NCI-H82 (cell line): ENCODE measurements around the gene TSC22D3.
"Not testable (repeated sequence)": the region's sequence is repeated elsewhere in the genome, so short reads cannot be mapped to it uniquely, and the experiment has no call there.

Source experiments
- DNase-seq: peaks from one replicate; lab custom pipeline; 2025; lab: John Stamatoyannopoulos, UW

TSC22D3 gene

GRCh38 chrX:107775734-107776511 is at the start of gene TSC22D3:
TSS of gene TSC22D3 (minus strand) at chrX:107775787. CDS start at chrX:107775419, 368 bp downstream.
- DNase-seq, result peak; percentile 78

- DNase-seq, result no peak
Measured at GRCh38 chrX:107823456-107823855, 47.9 kb upstream of the TSC22D3 start.

GRCh38 chrX:107823042-107823441 is 47.5 kb upstream of the TSC22D3 start:
- DNase-seq, result no peak

GRCh38 chrX:107818900-107819521 is 43.4 kb upstream of the TSC22D3 start:
- DNase-seq, result no peak

GRCh38 chrX:107810053-107810452 is 34.5 kb upstream of the TSC22D3 start:
- not testable (repeated sequence) for DNase-seq

GRCh38 chrX:107805179-107805578 is 29.6 kb upstream of the TSC22D3 start:
- DNase-seq, result no peak

- no peak for DNase-seq
Measured at GRCh38 chrX:107804427-107804826, 28.8 kb upstream of the TSC22D3 start.

GRCh38 chrX:107787827-107788226 is 12.2 kb upstream of the TSC22D3 start:
- no peak for DNase-seq

- DNase-seq, result no peak
Measured at GRCh38 chrX:107780525-107780924, 4.9 kb upstream of the TSC22D3 start.

GRCh38 chrX:107777536-107777832 is 1.9 kb upstream of the TSC22D3 start, which contains the start of gene NCBP2L:
TSS of gene NCBP2L (plus strand) at chrX:107777733. CDS start at chrX:107794221, 16,488 bp downstream.
- no peak for DNase-seq

- DNase-seq, result peak; percentile 89
Measured at GRCh38 chrX:107776649-107777535, 1.3 kb upstream of the TSC22D3 start.

- DNase-seq, result no peak
Measured at GRCh38 chrX:107775000-107775733, 420 bp downstream of the TSC22D3 start.

GRCh38 chrX:107773906-107774435 is 1.6 kb downstream of the TSC22D3 start:
- no peak for DNase-seq

- peak; percentile 44 for DNase-seq
Measured at GRCh38 chrX:107773206-107773605, 2.4 kb downstream of the TSC22D3 start.

- DNase-seq, result no peak
Measured at GRCh38 chrX:107769581-107770317, 5.8 kb downstream of the TSC22D3 start.

- no peak for DNase-seq
Measured at GRCh38 chrX:107768051-107768450, 7.5 kb downstream of the TSC22D3 start.

GRCh38 chrX:107766470-107767150 is 9.0 kb downstream of the TSC22D3 start:
- peak; percentile 48 for DNase-seq

GRCh38 chrX:107764845-107765608 is 10.6 kb downstream of the TSC22D3 start:
- DNase-seq, result no peak

GRCh38 chrX:107763647-107764046 is 11.9 kb downstream of the TSC22D3 start:
- DNase-seq, result no peak
